Calu3 (cell line): ENCODE data around the gene HIPK4. TPM values are rescaled to one million over a fixed set of nuclear protein-coding genes. Genes with fewer than 3 reads are reported as not detected.

ENCODE experiments used
- BruUV-seq: library from RNA; stranded (reverse); fragments of 400-500 nt; replicated peaks from 2 replicates; lab custom pipeline; 2021; lab: Mats Ljungman, UMichigan
- CTCF ChIA-PET: fragments of 300-600 bp; sonication (Branson Sonifier 250); formaldehyde crosslinking; loops from one replicate; lab custom pipeline; 2022; ENCODE audit warnings: antibody characterized with exemption; lab: Charles Lee
- DNase-seq: peaks from one replicate; pipeline ENCODE4 v3.0.0; 2022
- H3K27ac Mint-ChIP-seq: one replicate; pipeline ENCODE4 v1.8.0; 2022; ENCODE audit warnings: mixed read lengths; ENCODE audit not compliant: unreplicated experiment
- H3K27me3 Mint-ChIP-seq: one replicate; pipeline ENCODE4 v1.8.0; 2022; ENCODE audit warnings: mixed read lengths; ENCODE audit not compliant: unreplicated experiment
- H3K36me3 Mint-ChIP-seq: one replicate; pipeline ENCODE4 v1.8.0; 2022; ENCODE audit warnings: mild to moderate bottlenecking, moderate library complexity, mixed read lengths; ENCODE audit not compliant: insufficient read depth, unreplicated experiment
- H3K4me1 Mint-ChIP-seq: one replicate; pipeline ENCODE4 v1.8.0; 2022; ENCODE audit warnings: mild to moderate bottlenecking, low read depth, mixed read lengths; ENCODE audit not compliant: unreplicated experiment
- H3K4me3 Mint-ChIP-seq: one replicate; pipeline ENCODE4 v1.8.0; 2022; ENCODE audit warnings: mild to moderate bottlenecking, low read depth, moderate library complexity, mixed read lengths; ENCODE audit not compliant: unreplicated experiment
- H3K9me3 Mint-ChIP-seq: one replicate; pipeline ENCODE4 v1.8.0; 2022; ENCODE audit warnings: low read depth, mixed read lengths; ENCODE audit not compliant: unreplicated experiment
- CTCF ChIP-seq: fragments of 200-600 bp; IDR thresholded peaks from one replicate; pipeline ENCODE4 v1.8.0; 2022; ENCODE audit warnings: antibody characterized with exemption; ENCODE audit not compliant: unreplicated experiment
- intact Hi-C: fragments of 100-400 bp; cut with micrococcal nuclease; formaldehyde crosslinking; loops from one replicate; pipeline ENCODE4 v1.10.0; 2022; ENCODE audit not compliant: unreplicated experiment
- total RNA-seq: library from RNA; stranded (reverse); gene quantifications from 2 replicates; pipeline ENCODE4 v1.2.3, GENCODE V29; 2022

Gene HIPK4
- total RNA-seq, 1 experiment from 2014 or later: 0.14 TPM

- no TSS peak for BruUV-seq
- Mint-ChIP-seq H3K4me1 (no peaks in the 10 kb centered on the region), H3K36me3 (peaks cover 25% of the 10 kb centered on the region), H3K4me3 (no peak overlapping the region), H3K27me3 (no peaks in the 10 kb centered on the region), H3K9me3 (no peaks in the 10 kb centered on the region), H3K27ac (no peak overlapping the region)
- no peak for TF ChIP-seq CTCF
- DNase-seq: no peak
- intact Hi-C loops: no loop called here
- CTCF ChIA-PET: no interaction called here
These were observed 31.2 kb downstream of the HIPK4 start for GRCh38 chr19:40358773-40359172.

GRCh38 chr19:40357640-40358039 lies 32.3 kb downstream of the HIPK4 start:
- Mint-ChIP-seq H3K27me3 (no peaks in the 10 kb centered on the region), H3K36me3 (peaks cover 20% of the 10 kb centered on the region), H3K9me3 (no peaks in the 10 kb centered on the region), H3K4me1 (no peaks in the 10 kb centered on the region), H3K4me3 (no peak overlapping the region), H3K27ac (no peak overlapping the region)
- TF ChIP-seq CTCF: no peak
- intact Hi-C loops: no loop called here
- CTCF ChIA-PET: no interaction called here
- no TSS peak for BruUV-seq
- DNase-seq: no peak

- no TSS peak for BruUV-seq
- intact Hi-C loops: no loop called here
- peak overlapping the region; percentile 24 for H3K27ac Mint-ChIP-seq
- TF ChIP-seq CTCF: no peak
- no peak overlapping the region for H3K4me3 Mint-ChIP-seq
- DNase-seq: no peak
- H3K9me3 Mint-ChIP-seq: no peaks in the 10 kb centered on the region
- H3K36me3 Mint-ChIP-seq: peaks cover 20% of the 10 kb centered on the region
- no peaks in the 10 kb centered on the region for H3K27me3 Mint-ChIP-seq
- CTCF ChIA-PET: no interaction called here
- no peaks in the 10 kb centered on the region for H3K4me1 Mint-ChIP-seq
These were observed 33.0 kb downstream of the HIPK4 start for GRCh38 chr19:40356681-40357595.

- Mint-ChIP-seq H3K4me3 (no peak overlapping the region), H3K27me3 (no peaks in the 10 kb centered on the region), H3K36me3 (peaks cover 20% of the 10 kb centered on the region), H3K4me1 (no peaks in the 10 kb centered on the region), H3K27ac (peak overlapping the region; percentile 24), H3K9me3 (no peaks in the 10 kb centered on the region)
- no peak for TF ChIP-seq CTCF
- CTCF ChIA-PET: no interaction called here
- intact Hi-C loops: no loop called here
- no TSS peak for BruUV-seq
- no peak for DNase-seq
These were observed 33.9 kb downstream of the HIPK4 start for GRCh38 chr19:40355975-40356680.
